Measurements from ENCODE around the gene LOXL1.

DNA sequence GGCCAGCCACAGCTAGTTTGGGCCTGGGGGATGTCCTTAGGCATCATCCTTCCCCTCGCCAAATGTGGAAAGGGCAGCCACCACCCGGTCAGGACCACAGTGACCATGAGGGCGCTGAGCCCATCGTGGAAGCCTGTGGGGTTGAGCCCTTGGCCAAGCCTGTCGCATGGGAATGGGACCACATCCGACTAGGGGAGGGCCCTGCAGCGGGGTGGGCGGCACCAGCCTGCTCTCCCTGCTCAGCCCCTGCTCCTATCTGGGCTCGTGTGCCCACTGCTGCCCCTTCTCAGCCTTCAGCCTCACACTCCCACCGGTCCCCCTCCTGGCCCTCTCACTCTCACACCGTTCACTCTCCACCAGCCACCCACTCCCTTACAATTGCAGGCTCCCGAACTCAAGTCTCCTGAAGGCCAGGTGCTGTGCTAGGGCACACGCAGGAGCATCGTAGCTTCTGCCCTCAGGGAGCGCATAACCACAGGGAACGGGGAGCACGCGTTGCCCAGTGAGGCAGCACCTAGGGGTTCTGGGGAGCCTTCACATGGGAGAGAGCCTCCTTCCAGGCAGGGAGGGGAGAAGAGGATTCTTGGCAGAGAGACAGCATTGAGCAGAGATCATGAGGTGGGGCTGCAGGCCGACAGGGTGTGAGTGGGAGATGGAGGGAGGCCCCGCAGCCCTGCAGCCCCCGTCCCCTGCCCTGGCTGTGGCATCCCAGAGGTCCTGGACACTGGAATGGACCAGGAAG lies 26.1 kb downstream of the LOXL1 start:
- TF ChIP-seq, protein P1, sequence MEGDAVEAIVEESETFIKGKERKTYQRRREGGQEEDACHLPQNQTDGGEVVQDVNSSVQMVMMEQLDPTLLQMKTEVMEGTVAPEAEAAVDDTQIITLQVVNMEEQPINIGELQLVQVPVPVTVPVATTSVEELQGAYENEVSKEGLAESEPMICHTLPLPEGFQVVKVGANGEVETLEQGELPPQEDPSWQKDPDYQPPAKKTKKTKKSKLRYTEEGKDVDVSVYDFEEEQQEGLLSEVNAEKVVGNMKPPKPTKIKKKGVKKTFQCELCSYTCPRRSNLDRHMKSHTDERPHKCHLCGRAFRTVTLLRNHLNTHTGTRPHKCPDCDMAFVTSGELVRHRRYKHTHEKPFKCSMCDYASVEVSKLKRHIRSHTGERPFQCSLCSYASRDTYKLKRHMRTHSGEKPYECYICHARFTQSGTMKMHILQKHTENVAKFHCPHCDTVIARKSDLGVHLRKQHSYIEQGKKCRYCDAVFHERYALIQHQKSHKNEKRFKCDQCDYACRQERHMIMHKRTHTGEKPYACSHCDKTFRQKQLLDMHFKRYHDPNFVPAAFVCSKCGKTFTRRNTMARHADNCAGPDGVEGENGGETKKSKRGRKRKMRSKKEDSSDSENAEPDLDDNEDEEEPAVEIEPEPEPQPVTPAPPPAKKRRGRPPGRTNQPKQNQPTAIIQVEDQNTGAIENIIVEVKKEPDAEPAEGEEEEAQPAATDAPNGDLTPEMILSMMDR (IDR thresholded peaks at IDR 0.05) = no peak
- no peak for TF ChIP-seq POLR2A (IDR thresholded peaks at IDR 0.05)

Measured in vagina (tissue), 2 donors.